GDM1 (cell line): ENCODE measurements around the gene MSI2.

Experiments
- DNase-seq: peaks from one replicate; lab custom pipeline; 2025; lab: John Stamatoyannopoulos, UW

MSI2 gene

GRCh38 chr17:57665696-57666095 lies 409.4 kb downstream of the MSI2 start:
- no peak for DNase-seq

- no peak for DNase-seq
Observed at GRCh38 chr17:57666201-57666870, 410.0 kb downstream of the MSI2 start.

GRCh38 chr17:57666946-57667345 lies 410.6 kb downstream of the MSI2 start:
- DNase-seq, result no peak

GRCh38 chr17:57667461-57667923 lies 411.2 kb downstream of the MSI2 start:
- no peak for DNase-seq

DNA sequence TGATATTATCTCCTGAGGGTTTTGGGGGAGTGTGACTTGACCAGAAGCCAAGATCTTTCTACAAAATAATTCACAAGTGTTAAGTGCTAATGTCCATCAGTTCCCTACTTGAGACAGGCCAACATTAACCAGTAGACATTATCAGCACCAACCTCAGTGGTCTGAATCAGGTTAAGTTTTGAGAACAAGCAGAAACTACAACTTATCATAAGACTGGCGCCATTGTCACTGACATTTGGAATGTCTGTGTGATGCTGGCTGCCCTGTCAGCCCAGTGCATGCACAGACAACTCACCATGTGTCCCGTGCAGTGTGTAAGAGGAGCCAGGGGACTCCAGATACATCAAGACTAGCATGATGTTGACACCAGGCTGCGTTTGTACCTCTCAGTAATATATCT lies 412.0 kb downstream of the MSI2 start:
- DNase-seq, result no peak

- no peak for DNase-seq
Observed at GRCh38 chr17:57669671-57670529, 413.6 kb downstream of the MSI2 start.

DNA sequence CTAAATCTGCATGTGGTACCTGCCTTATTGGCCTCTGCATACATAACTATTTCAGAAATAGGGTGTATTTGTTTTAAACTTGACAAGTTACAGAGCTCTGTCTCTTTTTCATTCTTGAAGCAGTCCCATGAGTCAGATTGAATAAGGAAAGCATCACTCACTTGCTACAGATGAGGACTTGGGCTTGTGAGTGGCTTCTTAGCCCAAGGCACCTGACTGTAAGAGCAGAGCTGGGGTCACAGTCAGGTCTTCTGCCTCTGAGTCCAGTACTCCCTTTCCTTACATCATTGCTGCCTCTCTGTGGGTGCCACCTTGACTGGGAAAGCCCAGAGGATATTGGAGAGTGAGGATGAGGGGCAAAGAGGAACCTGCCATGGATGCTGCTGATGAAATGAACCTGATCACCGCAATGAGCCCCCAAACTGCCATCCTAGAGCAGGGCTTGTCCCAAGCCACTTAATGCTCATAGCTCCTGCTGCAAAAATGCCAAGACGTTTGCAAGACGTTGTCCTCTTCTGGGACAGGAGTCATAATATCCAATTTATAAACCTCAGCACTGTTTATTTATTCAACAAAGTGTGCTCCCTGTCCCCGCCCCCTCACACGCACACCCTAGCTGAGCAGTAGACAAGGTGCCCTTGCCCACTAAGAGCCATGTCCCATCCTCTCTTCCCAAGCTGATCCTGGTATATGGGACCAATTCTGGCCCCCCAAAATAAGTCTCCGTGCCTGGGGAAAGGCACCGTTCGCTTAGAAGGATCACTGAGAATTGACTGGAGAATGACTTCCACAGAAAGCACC lies 414.6 kb downstream of the MSI2 start:
- no peak for DNase-seq

- DNase-seq, result peak; percentile 49
Observed at GRCh38 chr17:57671667-57672632, 415.6 kb downstream of the MSI2 start.

DNA sequence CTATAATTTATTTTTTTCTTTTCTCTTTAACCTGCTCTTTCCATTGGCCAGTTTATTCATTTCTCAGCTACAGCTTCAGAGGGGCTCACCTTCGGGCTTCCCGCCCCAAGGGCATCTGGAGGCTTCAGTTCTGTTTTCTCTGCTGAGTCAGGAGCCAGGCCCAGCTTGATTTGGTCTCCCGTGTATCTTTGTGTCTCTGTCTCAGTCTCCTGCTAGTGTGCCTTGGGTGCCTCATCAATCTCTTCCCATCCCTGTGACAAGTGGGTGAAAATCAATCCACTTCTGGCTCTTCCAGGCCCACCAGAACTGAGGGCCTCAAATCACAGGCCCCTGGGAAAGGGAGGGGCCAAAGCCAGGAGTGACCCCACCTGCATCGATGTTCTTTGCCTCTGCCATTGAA lies 416.6 kb downstream of the MSI2 start:
- DNase-seq, result no peak

DNA sequence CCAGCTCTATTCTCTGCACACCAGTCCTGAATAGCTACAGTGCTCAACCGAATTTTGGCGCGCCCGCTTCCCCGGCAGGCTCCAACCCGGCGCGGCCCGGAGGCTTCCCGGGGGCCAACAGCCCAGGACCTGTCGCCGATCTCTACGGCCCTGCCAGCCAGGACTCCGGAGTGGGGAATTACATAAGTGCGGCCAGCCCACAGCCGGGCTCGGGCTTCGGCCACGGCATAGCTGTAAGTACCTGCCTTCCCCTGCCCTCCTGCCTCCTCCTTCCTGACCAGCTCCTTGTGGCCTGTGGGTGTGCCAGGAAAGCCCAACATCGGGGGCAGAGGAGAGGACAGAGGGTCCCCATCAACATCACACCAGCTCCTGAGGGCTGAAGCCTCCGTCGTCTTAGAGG lies 418.6 kb downstream of the MSI2 start:
- DNase-seq, result no peak

DNA sequence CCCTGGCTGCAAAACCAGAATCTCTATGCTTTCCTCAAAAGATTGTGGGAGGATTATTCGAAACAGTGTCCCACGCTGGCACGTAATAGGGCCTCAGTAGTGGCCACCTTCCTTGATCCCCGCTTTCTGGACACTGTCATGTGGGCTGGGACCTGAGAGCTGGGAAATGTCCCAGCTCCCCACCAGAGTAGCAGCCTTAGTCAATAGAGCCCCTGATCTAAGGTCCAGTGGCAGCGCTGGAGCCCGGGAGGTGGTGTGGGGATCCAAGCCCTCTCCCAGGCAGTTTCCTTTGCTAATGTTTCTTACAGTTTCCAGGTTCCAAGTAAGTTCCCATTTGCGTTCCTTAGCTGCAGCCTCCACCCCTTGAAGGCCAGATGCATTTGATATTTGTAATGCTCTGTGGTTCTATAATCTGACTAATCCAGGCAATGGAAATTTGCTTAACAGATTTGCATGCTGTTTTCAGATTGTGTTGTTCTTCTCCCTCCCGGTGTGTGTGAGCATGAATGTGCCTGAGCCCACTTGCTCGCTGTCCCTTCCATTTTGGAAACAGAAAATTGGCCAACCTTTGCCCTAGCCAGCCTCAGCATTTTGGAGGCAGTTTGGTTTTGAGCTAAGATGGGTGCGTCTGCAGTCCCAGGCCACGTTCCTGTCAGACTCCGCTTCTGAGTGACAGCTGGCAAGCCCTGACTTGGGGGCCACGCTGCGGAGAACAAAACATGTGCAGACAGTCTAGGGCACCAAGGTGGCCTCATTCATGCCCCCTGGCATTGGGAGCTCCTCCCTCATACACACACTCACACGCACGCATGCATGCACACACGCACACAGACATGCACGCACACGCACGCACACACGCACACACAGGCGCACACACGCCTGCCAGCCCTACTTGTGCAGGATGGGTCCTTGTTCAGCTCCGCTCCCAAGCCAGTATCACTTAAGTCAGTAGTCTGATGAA lies 419.4 kb downstream of the MSI2 start:
- DNase-seq, result no peak

GRCh38 chr17:57676543-57676942 lies 420.2 kb downstream of the MSI2 start:
- DNase-seq, result no peak

DNA sequence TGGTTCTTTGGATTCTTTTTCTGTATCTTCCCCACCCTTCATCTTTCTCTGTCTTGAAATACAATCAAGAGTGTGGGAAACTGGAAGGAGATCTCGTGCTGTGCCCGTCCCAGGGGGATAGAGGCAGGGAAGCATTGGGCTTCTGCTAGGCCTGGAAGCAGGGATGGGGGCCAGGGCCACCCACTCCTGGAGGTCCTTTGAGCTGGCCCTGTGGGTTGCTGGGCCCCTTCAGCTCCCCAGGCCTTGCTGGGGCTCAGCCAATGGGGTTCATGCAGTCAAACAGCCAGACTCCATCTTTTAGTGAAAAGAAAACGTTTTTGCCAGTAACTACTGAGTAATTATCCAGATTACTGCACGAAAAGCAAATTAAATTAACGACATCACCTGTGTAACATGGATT lies 421.0 kb downstream of the MSI2 start:
- no peak for DNase-seq

- DNase-seq, result no peak
Observed at GRCh38 chr17:57677858-57678257, 421.5 kb downstream of the MSI2 start.

- no peak for DNase-seq
Observed at GRCh38 chr17:57678393-57678792, 422.1 kb downstream of the MSI2 start.

- DNase-seq, result no peak
Observed at GRCh38 chr17:57679356-57679755, 423.0 kb downstream of the MSI2 start.

DNA sequence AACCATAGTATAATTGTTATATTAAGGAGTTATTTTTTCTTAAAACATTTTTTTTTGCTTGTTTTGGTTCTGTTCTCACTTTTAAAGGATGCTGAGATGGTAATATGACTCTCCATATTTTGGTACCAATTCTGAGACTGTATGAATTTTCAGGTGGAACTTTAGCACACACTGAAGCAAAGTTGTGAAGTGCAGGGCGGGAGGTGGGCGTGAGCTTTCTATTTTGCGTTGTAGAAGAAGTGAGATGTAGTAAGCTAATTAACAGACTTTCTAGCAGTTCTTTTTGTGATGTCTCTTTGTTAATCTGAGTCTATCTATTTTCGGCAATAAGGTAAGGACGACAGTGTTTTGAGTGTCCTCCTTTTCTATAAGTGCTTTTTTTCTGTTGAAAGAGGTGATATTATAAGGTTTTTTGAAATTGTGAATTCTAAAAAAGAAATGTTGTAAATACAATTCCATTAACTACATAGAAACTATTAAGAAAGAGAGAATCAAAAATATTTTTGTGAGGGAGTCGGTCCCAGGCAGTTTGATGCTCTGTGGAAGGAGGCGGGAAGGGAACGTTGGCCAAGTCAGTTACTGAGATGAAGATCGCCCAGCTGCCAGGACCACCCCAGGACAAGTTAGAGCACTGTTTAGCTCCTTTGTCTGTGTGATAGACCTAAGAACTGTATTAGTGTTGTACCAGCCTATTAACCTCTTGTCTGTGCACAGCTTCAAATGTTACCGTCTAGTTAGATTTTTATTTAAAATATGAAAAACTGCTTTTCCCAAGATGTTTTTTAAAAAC lies 423.8 kb downstream of the MSI2 start:
- DNase-seq, result no peak

- no peak for DNase-seq
Observed at GRCh38 chr17:57682701-57683100, 426.4 kb downstream of the MSI2 start.

DNA sequence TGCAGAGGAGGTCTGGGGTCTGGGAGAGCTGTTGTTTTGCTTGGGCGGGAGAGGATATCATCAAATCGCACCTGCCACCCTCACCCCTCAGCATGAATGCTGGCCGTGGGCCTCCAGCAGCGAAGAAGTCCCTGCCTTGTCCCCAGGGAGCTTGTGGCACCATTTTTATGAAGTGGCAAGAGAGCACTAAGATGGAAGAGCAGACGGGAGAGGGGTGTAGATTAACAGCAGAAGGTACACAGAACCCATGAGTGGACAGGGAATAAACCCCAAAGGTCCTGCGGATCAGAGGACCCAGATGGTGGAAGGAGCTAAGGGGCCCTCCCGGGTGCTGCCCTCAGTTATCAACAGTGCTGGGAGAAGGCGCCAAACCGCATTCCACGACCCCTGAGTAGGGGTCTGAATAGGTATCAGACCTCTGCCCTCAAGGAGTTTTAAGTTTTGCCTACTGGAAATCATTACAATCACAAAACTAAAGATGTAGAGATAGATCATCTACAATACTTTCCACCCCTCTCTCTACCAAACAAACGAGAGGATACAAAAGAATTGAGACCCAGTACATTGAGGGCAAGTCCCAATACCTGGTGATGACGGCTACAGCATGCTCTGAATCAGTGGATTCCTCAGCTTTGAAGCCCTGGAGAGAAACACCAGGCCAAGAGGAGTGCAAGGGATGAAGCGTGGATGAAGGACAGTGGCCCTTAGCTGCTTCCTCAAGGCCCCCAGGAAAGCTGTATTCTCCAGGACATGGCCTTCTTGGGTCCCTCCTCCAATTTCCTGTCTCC lies 428.6 kb downstream of the MSI2 start:
- no peak for DNase-seq
